WI38 (cell line): ENCODE data around the gene KCTD12.

ENCODE experiments used
- H3K4me3 ChIP-seq: 2 replicates; pipeline ENCODE4 v1.5.1; 2011; ENCODE audit warnings: low read depth, mild to moderate bottlenecking, control low read depth, low read length
- TF ChIP-seq, protein P1 (sequence below): IDR thresholded peaks from 2 replicates; pipeline ENCODE4 v1.5.1; 2012; ENCODE audit warnings: low read depth, mild to moderate bottlenecking, control low read depth, low read length

KCTD12 gene

DNA sequence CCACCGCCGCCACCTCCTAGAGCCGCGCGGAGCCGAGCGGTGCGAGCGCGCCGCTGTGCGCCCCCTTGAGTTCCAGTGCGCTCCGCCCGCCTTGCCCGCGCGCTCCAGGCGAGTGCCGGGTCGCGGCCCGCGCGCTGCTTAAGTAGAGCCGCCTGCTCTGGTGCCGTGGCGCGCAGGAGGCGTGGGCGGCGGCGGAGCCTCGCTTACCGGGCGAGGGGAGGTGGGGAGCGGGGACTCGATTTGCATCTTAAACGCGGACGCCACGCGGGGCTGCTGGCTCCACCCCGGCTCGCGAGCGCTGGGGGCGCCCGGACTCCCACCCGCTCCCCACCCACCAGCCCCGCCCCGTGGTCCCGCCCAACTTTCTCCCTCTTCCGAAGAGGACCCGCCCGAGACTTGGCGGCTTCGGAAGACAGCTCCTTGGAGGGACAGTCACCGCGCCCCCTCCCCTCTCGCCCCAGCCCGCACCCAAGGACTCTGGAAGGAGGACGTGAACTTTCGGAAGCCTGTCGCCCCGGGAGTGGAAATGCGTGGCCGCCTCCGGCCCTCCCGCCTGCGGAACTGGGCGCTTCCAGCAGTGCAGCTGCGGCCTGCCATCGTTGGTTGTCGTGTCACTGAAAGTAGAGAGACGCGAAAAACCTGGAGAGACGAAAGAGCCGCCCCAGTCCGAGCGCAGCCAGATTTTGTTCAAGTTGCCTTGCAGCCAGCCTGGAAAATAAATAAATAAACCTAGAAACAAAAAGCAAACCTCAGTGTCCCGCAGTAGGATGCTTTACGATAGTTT lies at the start of gene KCTD12:
Gene KCTD12, minus strand, starts transcription at position 114 of the 784 bp plus-strand sequence. CDS start 257 bp downstream, outside the sequence.
- TF ChIP-seq, protein P1, sequence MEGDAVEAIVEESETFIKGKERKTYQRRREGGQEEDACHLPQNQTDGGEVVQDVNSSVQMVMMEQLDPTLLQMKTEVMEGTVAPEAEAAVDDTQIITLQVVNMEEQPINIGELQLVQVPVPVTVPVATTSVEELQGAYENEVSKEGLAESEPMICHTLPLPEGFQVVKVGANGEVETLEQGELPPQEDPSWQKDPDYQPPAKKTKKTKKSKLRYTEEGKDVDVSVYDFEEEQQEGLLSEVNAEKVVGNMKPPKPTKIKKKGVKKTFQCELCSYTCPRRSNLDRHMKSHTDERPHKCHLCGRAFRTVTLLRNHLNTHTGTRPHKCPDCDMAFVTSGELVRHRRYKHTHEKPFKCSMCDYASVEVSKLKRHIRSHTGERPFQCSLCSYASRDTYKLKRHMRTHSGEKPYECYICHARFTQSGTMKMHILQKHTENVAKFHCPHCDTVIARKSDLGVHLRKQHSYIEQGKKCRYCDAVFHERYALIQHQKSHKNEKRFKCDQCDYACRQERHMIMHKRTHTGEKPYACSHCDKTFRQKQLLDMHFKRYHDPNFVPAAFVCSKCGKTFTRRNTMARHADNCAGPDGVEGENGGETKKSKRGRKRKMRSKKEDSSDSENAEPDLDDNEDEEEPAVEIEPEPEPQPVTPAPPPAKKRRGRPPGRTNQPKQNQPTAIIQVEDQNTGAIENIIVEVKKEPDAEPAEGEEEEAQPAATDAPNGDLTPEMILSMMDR = no peak; the same call in 1 of the 2 replicates

DNA sequence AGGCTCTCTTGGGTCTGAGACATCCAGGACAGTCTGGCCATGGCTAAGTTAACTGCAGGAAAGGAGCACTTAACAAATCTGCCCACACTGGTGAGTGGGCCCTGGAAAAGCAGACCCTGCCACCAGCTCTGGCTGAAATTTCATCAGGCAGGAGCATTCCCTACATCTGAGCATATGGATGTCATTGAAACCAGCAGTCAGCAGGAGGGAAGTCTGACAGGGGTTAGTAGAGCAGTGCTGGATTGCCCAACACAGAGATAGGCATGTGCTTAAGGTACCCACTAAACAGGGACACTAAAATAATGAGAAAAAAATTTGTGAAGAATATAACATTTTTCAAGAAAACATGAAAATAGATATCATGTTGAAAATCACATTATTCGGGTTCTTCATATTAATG lies 48.5 kb upstream of the KCTD12 start:
- TF ChIP-seq, protein P1 = no peak
- H3K4me3 ChIP-seq = no peak overlapping the region

More for the DNA sequence above, at the start of gene KCTD12:
- H3K4me3 ChIP-seq = peak within 1 kb of the TSS; percentile 70

DNA sequence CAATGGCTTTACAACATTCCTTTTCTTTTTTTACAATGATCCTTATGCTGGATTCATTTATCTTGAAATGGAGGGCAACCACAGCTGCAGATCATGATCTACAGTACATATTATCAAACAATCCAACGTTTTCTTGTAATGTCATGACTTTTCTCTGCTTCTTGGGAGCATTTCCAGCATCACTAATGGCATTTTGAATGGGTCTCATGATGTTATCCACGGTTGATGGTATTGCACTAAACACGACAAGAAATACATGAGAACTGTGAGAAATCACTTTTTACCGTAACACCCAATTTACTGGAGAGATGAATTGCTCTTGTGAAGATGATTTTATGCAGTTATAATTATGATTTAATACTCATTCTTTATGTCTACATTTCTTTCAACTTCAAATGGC lies 45.9 kb upstream of the KCTD12 start:
- TF ChIP-seq, protein P1 = no peak

DNA sequence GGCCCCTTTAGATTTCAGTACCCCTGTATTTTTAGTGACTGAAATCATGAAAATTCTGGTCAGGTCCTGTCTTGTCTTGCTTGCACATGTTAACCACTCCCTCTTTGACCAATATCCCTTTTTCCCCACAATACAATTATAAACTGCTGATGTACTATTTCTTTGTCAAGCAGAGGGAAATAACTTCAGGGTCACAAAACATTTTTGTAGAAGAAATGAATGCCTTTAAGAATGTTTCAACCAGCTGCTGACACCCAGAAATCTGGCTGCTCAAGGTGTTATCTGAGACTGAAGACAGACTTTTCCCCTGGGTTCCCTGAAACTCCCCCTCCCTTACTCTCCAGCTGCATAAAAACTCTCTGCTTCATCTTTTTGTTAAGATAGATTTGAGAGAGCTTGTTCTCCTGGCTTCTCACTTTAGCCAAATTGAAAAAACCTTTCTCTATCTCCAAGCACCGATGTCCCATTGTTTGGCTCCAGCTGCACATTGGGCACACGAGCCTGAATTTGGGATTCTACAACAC lies 43.7 kb upstream of the KCTD12 start:
- TF ChIP-seq, protein P1 = no peak
- H3K4me3 ChIP-seq = no peak overlapping the region

More for the DNA sequence above, 45.9 kb upstream of the KCTD12 start:
- H3K4me3 ChIP-seq = no peak overlapping the region

DNA sequence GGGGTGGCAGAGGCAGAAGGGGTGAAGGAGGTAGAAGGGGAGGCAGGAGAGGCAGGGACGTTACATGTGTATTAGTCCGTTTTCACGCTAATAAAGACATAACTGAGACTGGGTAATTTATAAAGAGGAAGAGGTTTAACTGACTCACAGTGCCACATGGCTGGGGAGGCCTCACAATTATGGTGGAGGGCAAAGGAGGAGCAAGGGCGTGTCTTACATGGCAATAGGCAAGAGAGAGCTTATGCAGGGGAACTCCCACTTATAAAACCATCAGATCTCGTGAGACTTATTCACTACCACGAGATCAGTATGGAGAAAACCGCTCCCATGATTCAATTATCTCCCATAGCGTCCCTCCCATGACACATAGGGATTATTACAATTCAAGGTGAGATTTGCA lies 43.1 kb upstream of the KCTD12 start:
- TF ChIP-seq, protein P1 = no peak
- no peak overlapping the region for H3K4me3 ChIP-seq

DNA sequence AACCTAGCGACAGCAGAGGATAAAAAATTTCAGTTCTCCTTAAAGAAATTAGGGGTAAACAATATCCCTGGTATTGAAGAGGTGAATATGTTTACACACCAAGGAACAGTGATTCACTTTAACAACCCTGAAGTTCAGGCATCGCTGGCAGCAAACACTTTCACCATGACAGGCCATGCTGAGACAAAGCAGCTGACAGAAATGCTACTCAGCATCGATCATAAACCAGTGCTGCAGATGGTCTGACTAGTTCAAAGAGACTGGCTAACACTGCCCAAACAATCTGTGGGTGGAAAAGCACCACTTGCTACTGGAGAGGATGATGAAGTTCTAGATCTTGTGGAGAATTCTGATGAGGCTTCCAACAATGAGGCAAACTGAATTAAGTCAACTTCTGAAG lies 42.3 kb upstream of the KCTD12 start:
- TF ChIP-seq, protein P1 = no peak
- H3K4me3 ChIP-seq = no peak overlapping the region

DNA sequence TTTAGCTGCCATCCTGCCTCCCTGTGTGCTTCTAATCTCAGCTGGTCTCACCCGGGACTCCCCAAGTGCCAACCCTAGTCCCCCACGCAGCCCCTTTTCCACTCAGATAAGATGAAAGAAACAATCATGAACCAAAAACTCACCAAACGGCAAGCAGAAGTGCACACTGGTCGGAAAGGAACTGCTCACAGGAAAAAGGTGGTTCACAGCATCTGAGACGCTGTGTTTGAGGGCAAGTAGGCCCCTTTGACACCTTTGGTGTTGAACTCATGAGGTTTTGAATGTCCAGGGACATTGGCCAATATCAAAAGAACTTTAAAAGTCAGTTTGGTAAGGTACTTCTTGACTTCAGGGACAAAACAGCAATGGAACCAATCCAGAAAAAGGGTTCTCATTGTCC lies 41.8 kb upstream of the KCTD12 start:
- no peak overlapping the region for H3K4me3 ChIP-seq
- TF ChIP-seq, protein P1 = no peak
